DND-41 (cell line): ENCODE results near the gene SDF2L1.

Experiments used
- ATAC-seq: fragments of 200-7000 bp; cut with Tn5 transposase; 3 replicates; pipeline ENCODE4 v1.9.1; 2021; ENCODE audit warnings: low read depth; ENCODE audit not compliant: insufficient read depth
- DNase-seq: peaks from one replicate; pipeline ENCODE4 v3.0.0-alpha.2; 2020
- H2AFZ ChIP-seq: 2 replicates; pipeline ENCODE4 v1.6.0; 2012; ENCODE audit warnings: low read depth, low read length
- H3K27ac ChIP-seq: 2 replicates; pipeline ENCODE4 v1.5.1; 2012; ENCODE audit warnings: low read length, inconsistent platforms
- H3K27me3 ChIP-seq: fragments of 200-600 bp; sonication (generic); 2 replicates; pipeline ENCODE4 v1.6.0; 2012; ENCODE audit warnings: low read length, mild to moderate bottlenecking, inconsistent platforms; ENCODE audit not compliant: insufficient read depth, poor library complexity
- H3K36me3 ChIP-seq: 2 replicates; pipeline ENCODE4 v1.5.1; 2012; ENCODE audit warnings: low read length, inconsistent platforms; ENCODE audit not compliant: insufficient read depth
- H3K4me1 ChIP-seq: 2 replicates; pipeline ENCODE4 v1.5.1; 2012; ENCODE audit warnings: mild to moderate bottlenecking, low read length; ENCODE audit not compliant: insufficient read depth
- H3K4me2 ChIP-seq: 2 replicates; pipeline ENCODE4 v1.6.0; 2012; ENCODE audit warnings: mild to moderate bottlenecking, moderate library complexity, low read length, inconsistent platforms; ENCODE audit not compliant: insufficient read depth
- H3K4me3 ChIP-seq, 2 experiments: fragments of 200-600 bp in 1 of 2; shearing (Covaris generic) in 1 of 2; 2 replicates each; pipeline ENCODE4 v1.5.1; 2012 to 2016; ENCODE audit warnings: inconsistent platforms in 2 of 2, low read length in 2 of 2, mild to moderate bottlenecking in 2 of 2, low read depth in 1 of 2, moderate library complexity in 1 of 2
- H3K79me2 ChIP-seq: 2 replicates; pipeline ENCODE4 v1.6.0; 2012; ENCODE audit warnings: low read length, inconsistent platforms; ENCODE audit not compliant: insufficient read depth
- H3K9ac ChIP-seq: 2 replicates; pipeline ENCODE4 v1.6.0; 2012; ENCODE audit warnings: low read depth, mild to moderate bottlenecking, inconsistent platforms, low read length, moderate library complexity
- H3K9me3 ChIP-seq: 2 replicates; pipeline ENCODE4 v1.5.1; 2012; ENCODE audit warnings: low read length, moderate library complexity, mild to moderate bottlenecking, inconsistent platforms; ENCODE audit not compliant: insufficient read depth, severe bottlenecking
- H4K20me1 ChIP-seq: 2 replicates; pipeline ENCODE4 v1.6.0; 2012; ENCODE audit warnings: low read length; ENCODE audit not compliant: insufficient read depth
- EZH2 ChIP-seq: IDR thresholded peaks from 3 replicates; pipeline ENCODE4 v1.6.1; 2012; ENCODE audit warnings: borderline replicate concordance, low read depth, mild to moderate bottlenecking, moderate library complexity, low read length, inconsistent platforms; ENCODE audit not compliant: severe bottlenecking
- TF ChIP-seq, protein P1 (sequence below): IDR thresholded peaks from 2 replicates; pipeline ENCODE4 v1.5.1; 2012; ENCODE audit warnings: borderline replicate concordance, low read length, moderate library complexity, mild to moderate bottlenecking; ENCODE audit not compliant: poor library complexity, severe bottlenecking; ENCODE audit errors: extremely low read depth

SDF2L1 gene

DNA sequence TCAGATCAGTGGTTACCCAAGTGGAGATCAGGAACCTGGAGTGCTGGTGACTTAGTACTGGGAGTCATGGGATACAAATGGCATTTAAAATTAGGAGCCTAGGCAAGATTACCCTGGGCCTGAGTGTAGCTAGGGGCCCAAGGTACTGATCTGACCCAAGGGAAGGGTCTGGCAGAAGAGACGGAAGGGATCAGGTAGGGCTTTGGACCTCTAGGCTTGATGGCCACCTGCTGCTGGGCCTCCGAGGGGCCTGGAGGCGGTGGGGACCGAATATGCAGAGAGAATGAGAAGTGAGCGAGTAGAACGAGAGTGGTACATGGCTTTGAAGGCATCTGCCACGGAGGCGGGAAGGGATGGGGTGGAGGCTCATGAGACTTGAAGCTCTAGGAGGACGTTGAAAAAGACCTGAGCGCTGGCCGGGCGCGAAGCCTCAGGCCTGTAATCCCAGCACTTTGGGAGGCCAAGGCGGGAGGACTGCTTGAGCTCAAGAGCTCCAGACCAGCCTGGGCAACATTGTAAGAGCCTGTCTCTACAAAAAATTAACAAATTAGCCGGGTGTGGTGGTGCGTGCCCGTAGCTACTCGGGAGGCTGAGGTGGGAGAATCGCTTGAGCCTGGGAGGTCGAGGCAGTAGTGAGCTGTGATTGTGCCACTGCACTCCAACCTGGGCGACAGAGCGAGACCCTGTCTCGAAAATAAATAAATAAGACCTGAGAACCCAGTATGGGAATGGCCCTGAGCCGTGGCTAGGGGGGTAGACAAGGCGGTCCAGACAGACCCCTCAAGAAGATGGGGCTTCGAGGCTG lies 23.1 kb downstream of the SDF2L1 start:
- Histone ChIP-seq H3K4me2 (peak overlapping the region; percentile 72), H3K27ac (peak overlapping the region; percentile 82), H3K4me3 (peak overlapping the region; percentile 84 to 99; a peak in 3 of 4 replicates), H3K9me3 (no peaks in the 10 kb centered on the region), H4K20me1 (no peaks in the 10 kb centered on the region), H3K4me1 (peaks cover 25% of the 10 kb centered on the region), H2AFZ (peak overlapping the region; percentile 95), H3K27me3 (no peaks in the 10 kb centered on the region), H3K36me3 (peaks cover 9% of the 10 kb centered on the region), H3K79me2 (peaks cover 39% of the 10 kb centered on the region), H3K9ac (peak overlapping the region; percentile 77)
- ATAC-seq: 0 out of 3 replicates have a peak, but pooled peaks have one; percentile 2
- TF ChIP-seq, protein P1, sequence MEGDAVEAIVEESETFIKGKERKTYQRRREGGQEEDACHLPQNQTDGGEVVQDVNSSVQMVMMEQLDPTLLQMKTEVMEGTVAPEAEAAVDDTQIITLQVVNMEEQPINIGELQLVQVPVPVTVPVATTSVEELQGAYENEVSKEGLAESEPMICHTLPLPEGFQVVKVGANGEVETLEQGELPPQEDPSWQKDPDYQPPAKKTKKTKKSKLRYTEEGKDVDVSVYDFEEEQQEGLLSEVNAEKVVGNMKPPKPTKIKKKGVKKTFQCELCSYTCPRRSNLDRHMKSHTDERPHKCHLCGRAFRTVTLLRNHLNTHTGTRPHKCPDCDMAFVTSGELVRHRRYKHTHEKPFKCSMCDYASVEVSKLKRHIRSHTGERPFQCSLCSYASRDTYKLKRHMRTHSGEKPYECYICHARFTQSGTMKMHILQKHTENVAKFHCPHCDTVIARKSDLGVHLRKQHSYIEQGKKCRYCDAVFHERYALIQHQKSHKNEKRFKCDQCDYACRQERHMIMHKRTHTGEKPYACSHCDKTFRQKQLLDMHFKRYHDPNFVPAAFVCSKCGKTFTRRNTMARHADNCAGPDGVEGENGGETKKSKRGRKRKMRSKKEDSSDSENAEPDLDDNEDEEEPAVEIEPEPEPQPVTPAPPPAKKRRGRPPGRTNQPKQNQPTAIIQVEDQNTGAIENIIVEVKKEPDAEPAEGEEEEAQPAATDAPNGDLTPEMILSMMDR: no peak
- no peak for TF ChIP-seq EZH2
- no peak for DNase-seq

DNA sequence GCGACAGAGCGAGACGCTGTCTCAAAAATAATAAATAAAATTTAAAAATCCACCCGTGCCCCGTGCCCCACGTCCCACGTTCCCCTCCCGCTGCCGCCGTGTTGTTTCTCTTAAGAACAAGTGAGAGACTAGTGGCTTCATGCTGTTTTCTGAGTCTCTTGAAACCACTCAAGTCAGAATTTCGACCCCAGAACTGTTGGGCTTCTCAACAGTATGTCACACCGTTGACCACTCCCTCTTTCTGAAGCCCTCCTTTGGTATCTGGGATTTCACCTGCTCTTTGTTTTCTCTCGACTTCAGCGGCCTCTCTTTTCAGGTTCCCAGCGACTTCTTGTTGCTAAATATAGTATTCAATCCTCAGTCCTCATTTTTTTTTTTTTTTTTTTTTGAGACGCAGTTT lies 24.7 kb downstream of the SDF2L1 start:
- Histone ChIP-seq H3K9ac (peak overlapping the region; percentile 77), H2AFZ (no peak overlapping the region), H3K4me2 (peak overlapping the region; percentile 72), H3K36me3 (peaks cover 24% of the 10 kb centered on the region), H3K27ac (peak overlapping the region; percentile 22; the same call in 1 of the 2 replicates), H3K9me3 (no peaks in the 10 kb centered on the region), H3K27me3 (no peaks in the 10 kb centered on the region), H3K4me3 (peak overlapping the region; percentile 84 to 99; a peak in 3 of 4 replicates), H3K79me2 (peaks cover 47% of the 10 kb centered on the region), H4K20me1 (no peaks in the 10 kb centered on the region), H3K4me1 (peaks cover 25% of the 10 kb centered on the region)
- ATAC-seq (no peak), DNase-seq (no peak)
- TF ChIP-seq, protein P1: no peak
- no peak for TF ChIP-seq EZH2

DNA sequence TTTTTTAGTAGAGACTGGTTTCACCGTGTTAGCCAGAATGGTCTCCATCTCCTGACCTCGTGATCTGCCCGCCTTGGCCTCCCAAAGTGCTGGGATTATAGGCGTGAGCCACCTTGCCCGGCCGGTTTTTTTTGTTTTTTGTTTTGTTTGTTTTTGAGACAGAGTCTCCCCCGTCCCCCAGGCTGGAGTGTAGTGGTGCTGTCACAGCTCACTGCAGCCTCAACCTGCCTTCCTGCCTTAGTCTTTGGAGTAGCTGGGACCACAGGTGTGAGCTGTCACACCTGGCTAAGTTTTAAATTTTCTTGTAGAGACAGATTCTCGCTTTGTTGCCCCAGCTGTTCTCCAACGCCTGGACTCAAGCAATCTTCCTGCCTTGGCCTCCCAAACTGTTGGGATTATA lies 26.9 kb downstream of the SDF2L1 start:
- TF ChIP-seq EZH2: no peak
- TF ChIP-seq, protein P1: no peak
- Histone ChIP-seq H3K9me3 (no peaks in the 10 kb centered on the region), H2AFZ (no peak overlapping the region), H4K20me1 (0 out of 2 replicates have a peak, but pooled peaks cover 5% of the 10 kb centered on the region), H3K9ac (no peak overlapping the region), H3K27ac (no peak overlapping the region), H3K79me2 (peaks cover 47% of the 10 kb centered on the region), H3K4me3 (no peak overlapping the region), H3K4me1 (peaks cover 25% of the 10 kb centered on the region), H3K4me2 (no peak overlapping the region), H3K27me3 (no peaks in the 10 kb centered on the region), H3K36me3 (peaks cover 46% of the 10 kb centered on the region)
- no peak for ATAC-seq
- DNase-seq: no peak
